Lower lobe of right lung (tissue), 2 donors: Measurements from ENCODE around the gene YBX2. TPM values are rescaled to one million over a fixed set of nuclear protein-coding genes. Genes with fewer than 3 reads are reported as not detected.

Source experiments
- ATAC-seq, 2 donors: fragments of 200-7000 bp; cut with Tn5 transposase; one replicate each; pipeline ENCODE4 v1.9.1; 2020 to 2022; ENCODE audit warnings: mild to moderate bottlenecking in 2 of 2, moderate library complexity in 2 of 2
- DNase-seq: peaks from one replicate; pipeline ENCODE4 v3.0.0-alpha.2; 2020
- H3K27ac ChIP-seq: fragments of 200-600 bp; one replicate; pipeline ENCODE4 v1.8.0; 2022
- H3K27me3 ChIP-seq: fragments of 200-600 bp; one replicate; pipeline ENCODE4 v1.8.0; 2022; ENCODE audit warnings: low read depth
- H3K36me3 ChIP-seq: fragments of 200-600 bp; one replicate; pipeline ENCODE4 v1.8.0; 2022; ENCODE audit warnings: mild to moderate bottlenecking
- H3K4me1 ChIP-seq: fragments of 200-600 bp; one replicate; pipeline ENCODE4 v1.8.0; 2022
- H3K4me3 ChIP-seq: fragments of 200-600 bp; one replicate; pipeline ENCODE4 v1.8.0; 2022; ENCODE audit warnings: mild to moderate bottlenecking
- H3K9me3 ChIP-seq: fragments of 200-600 bp; one replicate; pipeline ENCODE4 v1.8.0; 2022
- intact Hi-C: fragments of 100-400 bp; cut with DNase I; formaldehyde crosslinking; loops from one replicate; pipeline ENCODE4 v1.11.0; 2022
- total RNA-seq: library from RNA; stranded (reverse); fragmentation: NEBNext Ultra II Directional; extraction: Animal tissue kit (Norgen Biotek cat#: 25700); gene quantifications from one replicate; pipeline ENCODE4 v1.2.1, GENCODE V29; 2021
- TF ChIP-seq, protein P1 (sequence below): fragments of 200-600 bp; IDR thresholded peaks from one replicate; pipeline ENCODE4 v1.8.0; 2022; ENCODE audit warnings: antibody characterized with exemption, mild to moderate bottlenecking
- donor health status: DM: no; HTN: yes; CAD: no; lungs with severe emphysema.

YBX2 gene
- total RNA-seq, 1 donor from 2014 or later: 0.41 TPM

DNA sequence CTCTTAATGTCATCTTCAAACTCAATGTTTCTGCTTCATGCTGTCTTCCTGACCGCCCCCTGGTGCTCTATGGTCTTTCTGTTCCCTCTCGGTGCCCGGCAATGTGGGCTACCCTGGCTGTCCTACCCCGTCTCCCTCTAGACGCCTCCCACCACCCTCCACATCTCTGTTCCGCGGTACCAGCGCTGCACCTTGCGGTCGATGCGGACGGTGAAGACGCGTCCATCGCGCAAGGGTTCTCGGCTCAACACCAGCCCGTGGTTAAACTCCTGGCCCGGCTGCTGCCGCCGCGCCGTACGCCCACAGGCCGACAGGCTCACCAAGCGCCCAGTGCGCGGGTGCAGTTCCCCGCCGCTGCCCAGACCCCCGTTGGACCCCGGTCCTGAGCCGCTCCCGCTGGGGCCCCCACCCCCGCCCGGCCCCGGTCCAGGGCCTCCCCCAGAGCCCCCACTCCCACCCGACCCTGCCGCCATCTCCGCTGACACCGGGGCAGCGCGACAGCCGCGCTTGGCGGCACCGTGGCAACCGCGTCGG is 34.5 kb upstream of the YBX2 start, which contains the start of gene NEURL4:
NEURL4 (minus strand) TSS at position 496 of the 534 bp plus-strand sequence; CDS start at position 473, 23 bp downstream.
- Histone ChIP-seq H3K36me3 (peaks cover 29% of the 10 kb centered on the region), H3K4me1 (peaks cover 22% of the 10 kb centered on the region), H3K27me3 (no peaks in the 10 kb centered on the region), H3K27ac (peak within 1 kb of the TSS; percentile 89), H3K4me3 (peak within 1 kb of the TSS; percentile 90), H3K9me3 (no peaks in the 10 kb centered on the region)
- ATAC-seq (peak; percentile 6 to 38), DNase-seq (peak; percentile 64)
- TF ChIP-seq, protein P1, sequence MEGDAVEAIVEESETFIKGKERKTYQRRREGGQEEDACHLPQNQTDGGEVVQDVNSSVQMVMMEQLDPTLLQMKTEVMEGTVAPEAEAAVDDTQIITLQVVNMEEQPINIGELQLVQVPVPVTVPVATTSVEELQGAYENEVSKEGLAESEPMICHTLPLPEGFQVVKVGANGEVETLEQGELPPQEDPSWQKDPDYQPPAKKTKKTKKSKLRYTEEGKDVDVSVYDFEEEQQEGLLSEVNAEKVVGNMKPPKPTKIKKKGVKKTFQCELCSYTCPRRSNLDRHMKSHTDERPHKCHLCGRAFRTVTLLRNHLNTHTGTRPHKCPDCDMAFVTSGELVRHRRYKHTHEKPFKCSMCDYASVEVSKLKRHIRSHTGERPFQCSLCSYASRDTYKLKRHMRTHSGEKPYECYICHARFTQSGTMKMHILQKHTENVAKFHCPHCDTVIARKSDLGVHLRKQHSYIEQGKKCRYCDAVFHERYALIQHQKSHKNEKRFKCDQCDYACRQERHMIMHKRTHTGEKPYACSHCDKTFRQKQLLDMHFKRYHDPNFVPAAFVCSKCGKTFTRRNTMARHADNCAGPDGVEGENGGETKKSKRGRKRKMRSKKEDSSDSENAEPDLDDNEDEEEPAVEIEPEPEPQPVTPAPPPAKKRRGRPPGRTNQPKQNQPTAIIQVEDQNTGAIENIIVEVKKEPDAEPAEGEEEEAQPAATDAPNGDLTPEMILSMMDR: no peak
- intact Hi-C loops: no loop called here

DNA sequence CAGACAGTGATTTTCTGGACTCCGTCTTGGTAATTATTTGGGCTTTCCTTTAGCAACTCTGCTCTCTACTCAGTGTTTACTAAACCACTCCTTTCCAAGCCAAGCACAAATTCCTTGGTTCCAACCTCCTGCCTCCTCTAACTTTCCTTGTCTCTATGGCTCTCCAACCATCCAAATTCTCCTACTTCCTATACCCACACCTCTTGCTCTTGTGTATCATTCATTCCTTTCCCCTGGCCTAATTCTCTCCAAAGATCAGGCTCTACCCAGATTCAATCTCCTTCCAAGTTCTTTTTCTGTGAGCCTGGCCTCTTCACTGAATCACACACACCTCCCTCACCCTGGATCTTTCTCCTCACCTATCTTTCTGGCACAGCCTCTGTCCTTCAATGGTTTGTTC is 33.6 kb upstream of the YBX2 start:
- H3K4me3 ChIP-seq: peak overlapping the region; percentile 90
- H3K36me3 ChIP-seq: peaks cover 38% of the 10 kb centered on the region
- no peak for ATAC-seq
- H3K4me1 ChIP-seq: peaks cover 22% of the 10 kb centered on the region
- intact Hi-C loops: no loop called here
- H3K9me3 ChIP-seq: no peaks in the 10 kb centered on the region
- DNase-seq: no peak
- H3K27ac ChIP-seq: no peak overlapping the region
- TF ChIP-seq, protein P1: no peak
- no peaks in the 10 kb centered on the region for H3K27me3 ChIP-seq

DNA sequence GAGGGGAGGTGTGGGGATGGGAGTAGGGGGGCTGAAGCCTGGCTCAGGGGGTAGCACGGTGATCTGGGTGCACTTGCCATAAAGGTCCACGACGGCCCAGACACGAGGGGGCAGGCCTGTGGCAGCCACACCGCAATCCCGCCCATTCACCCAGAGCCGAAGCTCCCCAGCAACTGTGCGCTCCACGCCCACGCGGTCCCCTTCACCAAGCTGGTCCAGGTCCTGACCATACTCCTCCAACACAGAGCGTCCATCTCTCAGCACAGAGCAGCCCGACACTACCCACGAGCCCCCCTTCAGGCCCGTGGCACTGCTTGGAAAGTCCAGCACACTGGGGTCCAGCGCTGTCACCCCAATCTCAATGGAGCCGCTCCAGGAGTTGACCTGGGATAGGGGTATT is 33.1 kb upstream of the YBX2 start:
- Histone ChIP-seq H3K27me3 (no peaks in the 10 kb centered on the region), H3K27ac (no peak overlapping the region), H3K4me3 (no peak overlapping the region), H3K9me3 (no peaks in the 10 kb centered on the region), H3K4me1 (peaks cover 22% of the 10 kb centered on the region), H3K36me3 (peaks cover 43% of the 10 kb centered on the region)
- DNase-seq: no peak
- intact Hi-C loops: no loop called here
- TF ChIP-seq, protein P1: no peak
- ATAC-seq: no peak

DNA sequence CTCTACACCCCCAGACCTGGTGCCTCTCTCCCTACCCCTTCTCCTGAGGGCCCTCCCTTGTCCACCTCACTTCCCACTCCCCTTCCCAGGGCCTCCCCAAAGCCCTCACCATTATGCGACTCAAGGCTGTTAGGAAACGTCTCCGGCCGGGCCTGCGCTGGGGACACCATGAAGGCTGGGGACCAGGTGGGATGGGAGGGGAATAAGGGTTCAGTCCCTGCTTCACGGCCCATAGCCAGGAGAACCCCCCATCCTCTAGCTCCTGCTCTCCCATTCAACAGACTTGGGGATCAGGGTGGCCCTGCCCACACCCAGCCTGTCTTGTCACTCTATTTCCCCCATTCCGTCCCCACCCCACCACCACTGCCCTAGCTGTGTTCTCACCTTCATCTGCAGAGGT is 32.6 kb upstream of the YBX2 start:
- TF ChIP-seq, protein P1: no peak
- H3K4me1 ChIP-seq: peaks cover 22% of the 10 kb centered on the region
- no peak overlapping the region for H3K4me3 ChIP-seq
- ATAC-seq: no peak
- no peaks in the 10 kb centered on the region for H3K27me3 ChIP-seq
- DNase-seq: no peak
- H3K27ac ChIP-seq: no peak overlapping the region
- intact Hi-C loops: no loop called here
- H3K9me3 ChIP-seq: no peaks in the 10 kb centered on the region
- H3K36me3 ChIP-seq: peaks cover 48% of the 10 kb centered on the region

DNA sequence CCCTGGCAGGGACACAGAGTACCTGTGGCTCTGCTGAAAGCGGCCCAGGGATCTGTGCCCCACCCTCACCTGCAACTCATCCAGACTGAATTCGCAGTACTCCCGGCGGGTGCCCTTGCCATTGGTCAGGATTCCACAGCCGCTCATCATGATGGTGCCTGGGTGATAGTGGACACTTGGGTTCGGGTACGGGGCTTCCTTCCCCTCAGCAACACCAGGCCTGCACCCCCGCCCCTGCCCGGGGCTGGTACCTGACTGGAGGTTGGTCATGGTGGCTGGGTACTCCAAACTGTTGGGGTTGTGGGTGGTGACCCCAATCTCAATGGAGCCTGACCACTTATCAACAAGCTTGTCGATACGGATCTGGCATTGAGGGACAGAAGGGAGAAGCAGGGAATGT is 31.7 kb upstream of the YBX2 start:
- Histone ChIP-seq H3K27me3 (no peaks in the 10 kb centered on the region), H3K4me1 (peaks cover 22% of the 10 kb centered on the region), H3K4me3 (no peak overlapping the region), H3K9me3 (no peaks in the 10 kb centered on the region), H3K27ac (no peak overlapping the region), H3K36me3 (peaks cover 56% of the 10 kb centered on the region)
- TF ChIP-seq, protein P1: no peak
- intact Hi-C loops: no loop called here
- no peak for DNase-seq
- ATAC-seq: no peak
